Measurements from ENCODE around the gene NOTUM. TPM values are rescaled to one million over a fixed set of nuclear protein-coding genes. Genes with fewer than 3 reads are reported as not detected.

NOTUM gene
- total RNA-seq, 2 experiments from 2014 or later, result 0.41 to 0.49 TPM

- H3K27ac Mint-ChIP-seq, result no peak overlapping the region
- TF ChIP-seq CTCF (IDR thresholded peaks at IDR 0.05), result no peak
- no peaks in the 10 kb centered on the region for H3K27me3 Mint-ChIP-seq
- intact Hi-C loops (cut with micrococcal nuclease), result no loop called here
- H3K4me3 Mint-ChIP-seq, result no peak overlapping the region
- ATAC-seq, result no peak
- CTCF ChIA-PET, result interaction anchor here (2.7 kb wide), 1 partner anchor 33 kb away, joined by 9 read pairs; no protein-coding TSS in a partner anchor
- POLR2A ChIA-PET, result interaction anchor here (1.3 kb wide), 1 partner anchor 19 kb away, joined by 3 read pairs; no protein-coding TSS in a partner anchor
- peaks cover 8% of the 10 kb centered on the region for H3K36me3 Mint-ChIP-seq (ENCODE audit: low read depth)
- H3K4me1 Mint-ChIP-seq (ENCODE audit: low read depth), result peaks cover 5% of the 10 kb centered on the region
- no peak for DNase-seq
- no peaks in the 10 kb centered on the region for H3K9me3 Mint-ChIP-seq
These were observed 26.3 kb upstream of the NOTUM start for GRCh38 chr17:81987161-81987770.

DNA sequence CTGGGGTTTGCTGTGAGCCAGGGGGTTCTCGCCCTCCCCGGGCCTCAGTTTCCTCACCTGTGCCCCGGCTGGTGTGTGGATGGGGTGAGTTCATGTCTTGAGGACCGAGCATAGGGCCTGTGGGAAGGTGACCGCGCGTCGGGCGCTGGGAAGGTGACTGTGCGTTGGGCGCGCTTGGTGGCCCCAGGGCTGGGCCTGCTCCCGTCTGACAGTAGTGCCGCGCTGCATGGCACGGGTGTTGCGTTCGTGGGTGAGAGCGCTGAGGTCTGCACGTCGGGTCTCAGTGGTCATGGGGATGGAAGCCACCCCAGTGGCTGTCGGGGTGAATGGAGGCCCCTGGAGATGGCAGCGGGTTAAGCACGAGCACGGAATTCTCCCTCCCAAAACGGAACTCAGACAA lies 25.6 kb upstream of the NOTUM start:
- no peak for ATAC-seq

GRCh38 chr17:81984773-81985410 lies 23.9 kb upstream of the NOTUM start:
- H3K27ac Mint-ChIP-seq, result no peak overlapping the region
- POLR2A ChIA-PET, result no interaction called here
- no peaks in the 10 kb centered on the region for H3K9me3 Mint-ChIP-seq

More for the DNA sequence above, 25.6 kb upstream of the NOTUM start:
- DNase-seq, result no peak
- POLR2A ChIA-PET, result no interaction called here
- TF ChIP-seq CTCF (IDR thresholded peaks at IDR 0.05), result no peak
- Mint-ChIP-seq H3K9me3 (no peaks in the 10 kb centered on the region), H3K4me1 (ENCODE audit: low read depth) (peaks cover 5% of the 10 kb centered on the region), H3K27me3 (no peaks in the 10 kb centered on the region), H3K4me3 (no peak overlapping the region), H3K27ac (no peak overlapping the region), H3K36me3 (ENCODE audit: low read depth) (peaks cover 8% of the 10 kb centered on the region)
- CTCF ChIA-PET, result no interaction called here
- intact Hi-C loops (cut with micrococcal nuclease), result no loop called here

DNA sequence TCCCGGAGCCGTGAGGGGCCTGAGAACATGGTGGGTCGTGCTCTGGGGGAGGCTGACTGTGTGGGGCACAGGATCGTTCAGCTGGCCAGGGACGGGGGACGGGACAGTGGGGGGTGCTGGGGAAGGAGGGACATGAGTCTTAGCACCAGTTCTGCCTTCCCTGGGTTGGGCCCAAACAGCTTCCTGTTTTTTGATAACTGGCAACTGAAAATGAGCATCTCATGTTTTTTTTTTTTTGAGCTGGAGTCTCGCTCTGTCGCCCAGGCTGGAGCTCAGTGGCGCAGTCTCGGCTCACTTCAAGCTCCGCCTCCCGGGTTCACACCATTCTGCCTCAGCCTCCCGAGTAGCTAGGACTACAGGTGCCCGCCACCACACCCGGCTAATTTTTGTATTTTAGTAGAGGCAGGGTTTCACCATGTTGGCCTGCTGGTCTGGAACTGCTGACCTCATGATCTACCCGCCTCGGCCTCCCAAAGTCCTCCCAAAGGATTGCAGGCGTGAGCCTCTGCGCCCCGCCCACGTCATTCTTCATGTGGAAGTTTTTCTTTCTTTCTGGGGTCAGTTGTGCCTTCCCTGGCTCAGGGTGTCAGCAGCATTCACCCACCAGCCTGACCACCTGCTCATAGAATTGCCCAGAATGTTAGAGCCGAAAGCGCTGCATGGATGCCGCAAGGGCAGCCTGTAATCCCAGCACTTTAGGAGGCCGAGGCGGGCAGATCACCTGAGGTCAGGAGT lies 22.8 kb upstream of the NOTUM start:
- CTCF ChIA-PET, result no interaction called here
- POLR2A ChIA-PET, result no interaction called here
- intact Hi-C loops (cut with micrococcal nuclease), result no loop called here
- Mint-ChIP-seq H3K4me1 (ENCODE audit: low read depth) (peaks cover 14% of the 10 kb centered on the region), H3K27ac (no peak overlapping the region), H3K9me3 (no peaks in the 10 kb centered on the region), H3K27me3 (no peaks in the 10 kb centered on the region), H3K36me3 (ENCODE audit: low read depth) (peaks cover 13% of the 10 kb centered on the region), H3K4me3 (no peak overlapping the region)
- TF ChIP-seq CTCF (IDR thresholded peaks at IDR 0.05), result no peak
- no peak for DNase-seq
- no peak for ATAC-seq

More at GRCh38 chr17:81984773-81985410, 23.9 kb upstream of the NOTUM start:
- H3K27me3 Mint-ChIP-seq, result no peaks in the 10 kb centered on the region
- no peak for TF ChIP-seq CTCF (IDR thresholded peaks at IDR 0.05)
- DNase-seq, result no peak
- no peak for ATAC-seq
- intact Hi-C loops (cut with micrococcal nuclease), result no loop called here
- H3K4me1 Mint-ChIP-seq (ENCODE audit: low read depth), result peaks cover 14% of the 10 kb centered on the region
- CTCF ChIA-PET, result interaction anchor here (0.7 to 1.1 kb wide), 2 partner anchors 26 to 35 kb away, joined by 3 to 5 read pairs; no protein-coding TSS in a partner anchor
- H3K36me3 Mint-ChIP-seq (ENCODE audit: low read depth), result peaks cover 13% of the 10 kb centered on the region
- H3K4me3 Mint-ChIP-seq, result no peak overlapping the region

Data from activated CD8-positive, alpha-beta T cell treated with anti-CD3 and anti-CD28 coated beads for 36 hours (primary cell).